Measurements from ENCODE around the gene HLA-DOA. TPM values are rescaled to one million over a fixed set of nuclear protein-coding genes. Genes with fewer than 3 reads are reported as not detected.

The HLA-DOA gene
- total RNA-seq, 1 experiment from 2014 or later: not detected

GRCh38 chr6:32979720-32980487 lies 29.5 kb downstream of the HLA-DOA start:
- no peak for DNase-seq (ENCODE audit: low read depth)

GRCh38 chr6:32977953-32978324 lies 31.5 kb downstream of the HLA-DOA start:
- DNase-seq (ENCODE audit: low read depth): no peak

GRCh38 chr6:32977272-32977952 lies 32.0 kb downstream of the HLA-DOA start:
- DNase-seq (ENCODE audit: low read depth): no peak

GRCh38 chr6:32976334-32977069 lies 32.9 kb downstream of the HLA-DOA start:
- no peak for DNase-seq (ENCODE audit: low read depth)

- no peak for DNase-seq (ENCODE audit: low read depth)
Observed at GRCh38 chr6:32975886-32976285, 33.5 kb downstream of the HLA-DOA start.

GRCh38 chr6:32974541-32975308 lies 34.7 kb downstream of the HLA-DOA start:
- DNase-seq (ENCODE audit: low read depth): no peak

GRCh38 chr6:32974016-32974333 lies 35.4 kb downstream of the HLA-DOA start:
- DNase-seq (ENCODE audit: low read depth): peak; percentile 55

- peak; percentile 31 for DNase-seq (ENCODE audit: low read depth)
Observed at GRCh38 chr6:32973144-32974015, 36.0 kb downstream of the HLA-DOA start.

- DNase-seq (ENCODE audit: low read depth): no peak
Observed at GRCh38 chr6:32972353-32973143, 36.8 kb downstream of the HLA-DOA start.

- peak; percentile 100 for DNase-seq (ENCODE audit: low read depth)
Observed at GRCh38 chr6:32971581-32972352, 37.6 kb downstream of the HLA-DOA start.

GRCh38 chr6:32971242-32971580 lies 38.2 kb downstream of the HLA-DOA start:
- no peak for DNase-seq (ENCODE audit: low read depth)

GRCh38 chr6:32970413-32971241 lies 38.8 kb downstream of the HLA-DOA start:
- peak; percentile 68 for DNase-seq (ENCODE audit: low read depth)

- DNase-seq (ENCODE audit: low read depth): peak; percentile 92
Observed at GRCh38 chr6:32969685-32970412, 39.5 kb downstream of the HLA-DOA start.

GRCh38 chr6:32968867-32969684 lies 40.3 kb downstream of the HLA-DOA start:
- peak; percentile 77 for DNase-seq (ENCODE audit: low read depth)

- DNase-seq (ENCODE audit: low read depth): peak; percentile 94
Observed at GRCh38 chr6:32968093-32968866, 41.1 kb downstream of the HLA-DOA start, which contains the start of gene BRD2. BRD2 (plus strand) TSS chr6:32968594; CDS start chr6:32972899, 4,305 bp downstream.

Measured in HT1080 (cell line).